HK-2 (cell line): ENCODE measurements around the gene SATB1.

Source experiments
- DNase-seq: peaks from one replicate; pipeline ENCODE4 v3.0.0-alpha.2; 2018; ENCODE audit not compliant: unreplicated experiment

The SATB1 gene

DNA sequence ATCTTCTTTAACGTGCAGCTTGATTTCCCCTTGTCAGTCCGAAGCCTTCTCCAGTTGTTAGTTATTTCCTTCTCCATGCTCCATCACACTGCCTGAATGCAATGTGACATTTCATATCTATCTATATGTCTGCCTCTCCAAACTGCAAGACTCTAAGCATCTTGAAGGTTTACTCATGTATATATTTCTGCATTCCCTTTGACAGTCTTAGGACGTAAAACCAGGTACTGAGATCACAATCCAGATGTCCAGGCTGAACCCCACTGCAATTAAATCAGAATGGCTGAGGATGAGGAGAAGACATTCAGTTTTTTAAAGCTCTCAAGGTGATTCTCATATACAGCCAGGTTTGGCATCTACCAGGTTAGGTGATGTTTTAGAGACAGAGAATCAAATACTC is 6.1 kb upstream of the SATB1 start:
- DNase-seq: no peak

DNA sequence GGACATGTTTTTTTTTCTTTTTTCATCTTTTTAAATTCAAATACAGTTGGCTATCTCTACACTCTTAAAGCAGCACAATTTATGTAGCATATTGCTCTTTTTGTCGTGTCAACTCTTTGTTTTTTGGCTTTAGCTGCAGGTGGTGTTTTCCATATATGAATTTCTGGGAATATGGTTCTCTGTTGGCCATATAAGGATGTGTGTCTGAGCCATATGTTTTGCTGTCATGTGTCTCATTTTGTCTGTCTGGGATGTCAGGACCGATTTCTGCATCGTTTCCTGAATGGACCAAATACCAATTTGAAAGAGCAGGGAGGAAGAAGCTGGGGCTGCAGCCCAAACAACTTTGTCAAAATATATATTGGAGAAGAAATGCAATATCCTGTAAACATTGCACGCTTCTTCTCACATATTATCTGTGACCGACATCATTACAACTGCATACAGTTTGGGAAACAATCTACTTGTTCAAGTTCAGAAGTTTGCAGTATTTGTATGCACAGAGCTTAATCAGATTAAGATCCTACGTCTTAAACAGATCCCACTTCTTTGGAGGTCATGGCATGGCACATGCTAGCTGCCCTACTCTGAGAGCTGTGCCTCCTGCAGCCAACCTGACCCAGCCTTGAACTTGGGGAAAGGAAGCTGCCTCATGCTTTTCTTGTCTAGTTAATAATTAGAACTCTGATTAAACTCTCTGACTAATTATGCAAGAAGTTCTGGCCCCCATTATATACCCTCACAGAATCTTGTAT is 4.0 kb upstream of the SATB1 start:
- DNase-seq: no peak

DNA sequence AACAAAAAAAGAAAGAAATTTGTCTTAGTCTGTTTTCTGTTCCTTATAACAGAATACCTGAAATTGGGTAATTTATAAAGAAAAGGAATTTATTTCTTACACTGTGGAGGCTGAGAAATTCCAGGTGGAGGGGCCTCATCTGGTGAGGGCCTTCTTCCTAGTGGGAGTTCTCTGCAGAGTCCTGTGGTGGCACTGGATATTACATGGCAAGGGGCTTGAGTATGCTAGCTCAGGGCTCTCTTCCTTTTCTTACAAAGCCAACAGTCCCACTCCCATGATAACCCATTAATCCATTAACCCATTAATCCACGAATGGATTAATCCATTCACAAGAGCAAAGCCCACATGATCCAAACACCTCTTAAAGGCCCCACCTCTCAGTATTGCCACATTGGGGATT is 2.9 kb upstream of the SATB1 start:
- DNase-seq: no peak

DNA sequence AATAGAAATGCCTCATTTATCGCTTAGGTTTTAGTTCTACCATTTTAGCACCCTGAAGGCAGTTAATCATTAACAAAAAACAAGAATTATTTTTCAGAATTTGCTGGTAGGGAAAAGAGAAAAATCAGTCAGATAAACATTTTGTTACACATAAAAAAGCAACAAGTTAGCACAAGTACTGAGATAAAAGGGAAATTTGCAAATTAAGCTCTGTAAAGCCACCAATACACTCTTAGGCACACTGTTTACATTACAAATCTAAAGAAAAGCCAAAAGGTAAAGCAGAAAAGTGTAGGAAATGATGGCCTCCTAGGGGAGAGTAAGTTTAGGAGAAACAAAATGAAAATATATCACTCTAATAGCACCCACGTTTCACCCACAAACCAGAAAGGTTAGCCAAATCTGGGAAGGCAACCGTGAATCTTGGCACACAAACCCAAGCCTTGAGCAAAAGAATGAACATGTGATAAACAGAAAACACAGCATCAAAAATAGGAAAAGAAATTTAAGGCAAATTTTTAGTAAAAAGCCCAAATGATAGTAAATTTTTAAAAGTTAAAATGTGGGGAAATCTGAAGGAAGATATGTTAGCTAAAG is 1.6 kb upstream of the SATB1 start:
- no peak for DNase-seq

DNA sequence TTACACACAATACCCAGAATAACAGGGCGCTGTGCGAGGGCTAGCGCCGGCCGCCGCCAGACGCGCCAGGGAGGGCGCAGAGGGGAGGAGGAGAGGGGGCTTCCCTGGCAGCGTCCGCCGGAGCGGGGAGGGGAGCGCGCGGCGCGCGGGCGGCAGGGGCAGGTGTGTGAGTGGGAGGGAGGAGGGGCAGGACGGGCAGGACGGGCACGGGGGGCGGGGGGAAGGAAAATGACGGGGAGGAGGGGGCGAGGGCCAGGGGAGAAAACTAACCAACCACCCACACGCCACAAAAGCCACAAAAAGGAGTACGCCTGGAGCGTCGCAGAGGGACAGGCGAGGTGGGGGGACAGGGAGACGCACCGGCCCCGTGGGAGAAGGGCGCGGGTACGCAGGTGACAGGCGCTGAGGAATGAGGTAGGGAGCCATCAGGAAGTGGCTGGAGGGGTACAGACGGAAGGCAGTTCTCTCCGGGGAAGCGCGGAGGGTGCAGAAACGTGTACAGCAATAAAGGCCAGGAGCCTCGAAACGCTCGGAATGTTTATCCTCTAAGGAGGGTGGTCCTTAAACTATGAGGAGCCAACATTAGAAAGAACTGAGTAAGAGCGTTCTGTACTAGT is 610 bp upstream of the SATB1 start:
- no peak for DNase-seq

DNA sequence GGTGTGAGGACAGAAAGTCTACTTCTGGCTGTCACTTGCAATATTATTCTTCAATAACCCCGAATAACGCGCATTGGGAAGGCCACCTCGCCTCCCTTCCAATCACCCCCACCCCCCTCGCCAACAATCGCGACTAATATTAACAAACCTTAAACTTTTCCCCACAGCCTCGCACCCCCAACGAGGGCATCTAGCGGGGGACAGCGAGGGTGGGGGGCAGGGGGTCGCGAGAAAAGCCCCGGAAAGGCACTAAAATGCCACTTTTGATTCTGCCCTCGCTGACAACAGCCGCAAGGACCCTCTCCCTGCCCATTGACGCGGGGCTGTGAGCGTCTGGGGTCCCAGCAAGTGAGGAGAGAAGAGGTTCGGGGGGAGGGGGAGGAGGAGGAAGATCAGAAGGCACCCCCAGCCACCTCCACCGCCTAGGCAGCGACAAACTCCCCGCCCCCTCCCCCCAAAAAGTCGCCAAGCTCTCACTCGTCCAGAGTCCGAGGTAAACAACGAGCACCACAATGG is 868 bp downstream of the SATB1 start:
- DNase-seq: no peak

DNA sequence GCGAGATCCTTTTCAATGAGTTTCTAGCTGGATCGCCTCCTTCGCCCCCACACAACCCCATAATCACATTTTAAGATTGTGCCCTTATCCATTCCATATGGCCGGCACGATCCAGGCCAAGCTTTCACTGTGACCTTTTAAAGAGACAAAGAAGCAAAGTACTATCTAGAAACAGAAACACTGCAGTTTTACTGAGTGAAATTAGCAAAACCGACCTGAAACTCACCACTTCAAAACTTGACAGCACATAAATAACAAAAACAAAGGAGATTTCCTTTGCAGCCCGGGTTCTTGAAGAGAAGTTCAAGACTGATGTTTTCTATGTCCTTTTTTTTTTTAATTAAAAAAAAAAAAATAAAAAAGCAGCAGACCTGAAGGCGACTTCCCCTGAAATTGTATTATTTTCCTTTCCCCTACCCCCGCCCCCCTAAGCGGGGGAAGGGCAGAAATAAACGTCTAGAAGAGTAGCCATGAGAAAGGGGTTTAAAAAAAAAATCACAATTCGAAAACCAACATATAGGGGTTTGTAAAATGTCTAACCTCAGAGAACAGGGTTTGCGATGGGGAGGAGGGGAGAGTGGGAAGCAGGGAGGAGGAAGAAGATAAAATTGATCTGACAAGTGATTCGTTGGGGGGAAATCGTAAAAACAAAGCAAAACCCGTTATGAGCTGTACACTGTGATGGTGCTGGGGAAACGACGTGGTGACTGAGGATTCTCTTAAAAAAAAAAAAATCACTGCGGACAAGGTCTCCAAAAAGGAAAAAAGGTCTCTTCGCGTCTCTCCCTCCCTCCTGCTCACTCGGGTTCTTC is 1.5 kb downstream of the SATB1 start:
- DNase-seq: no peak

DNA sequence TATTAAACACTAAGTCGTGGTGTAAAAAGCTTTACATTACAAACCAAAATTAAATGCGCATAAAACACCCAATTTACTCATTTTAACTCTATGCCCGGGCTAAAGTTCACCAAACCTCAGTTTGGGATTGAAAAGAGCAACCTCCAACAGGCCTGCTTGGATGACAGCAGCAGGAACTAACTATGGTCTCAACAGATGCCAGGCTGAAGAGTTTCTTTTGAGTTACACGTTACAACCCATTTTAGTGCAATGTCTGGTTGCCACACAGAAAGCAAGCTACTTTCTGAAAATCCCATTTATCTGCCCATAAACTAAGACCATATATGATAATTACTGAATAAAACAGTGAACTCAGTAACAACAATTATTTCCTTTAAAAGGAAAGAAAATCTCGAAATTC is 2.2 kb downstream of the SATB1 start:
- DNase-seq: no peak

DNA sequence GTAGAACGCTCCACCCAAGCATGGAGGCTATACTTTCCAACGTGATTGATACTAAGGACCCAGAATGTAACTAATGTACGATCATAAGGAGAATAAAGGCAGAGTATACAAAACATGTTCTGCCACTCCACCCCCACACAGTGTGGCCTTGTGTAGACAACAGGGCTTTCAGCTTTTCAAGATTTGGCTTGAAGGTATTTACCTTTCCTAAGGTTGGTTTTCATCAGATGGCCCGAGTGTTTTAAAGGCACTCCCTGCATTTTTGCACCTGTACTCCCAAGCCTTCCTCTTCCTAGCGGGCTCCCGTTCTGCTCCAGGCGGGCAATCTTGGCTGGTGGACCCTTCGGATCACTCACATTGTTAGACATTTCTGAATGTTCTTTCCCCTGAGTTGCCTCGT is 4.6 kb downstream of the SATB1 start:
- no peak for DNase-seq

DNA sequence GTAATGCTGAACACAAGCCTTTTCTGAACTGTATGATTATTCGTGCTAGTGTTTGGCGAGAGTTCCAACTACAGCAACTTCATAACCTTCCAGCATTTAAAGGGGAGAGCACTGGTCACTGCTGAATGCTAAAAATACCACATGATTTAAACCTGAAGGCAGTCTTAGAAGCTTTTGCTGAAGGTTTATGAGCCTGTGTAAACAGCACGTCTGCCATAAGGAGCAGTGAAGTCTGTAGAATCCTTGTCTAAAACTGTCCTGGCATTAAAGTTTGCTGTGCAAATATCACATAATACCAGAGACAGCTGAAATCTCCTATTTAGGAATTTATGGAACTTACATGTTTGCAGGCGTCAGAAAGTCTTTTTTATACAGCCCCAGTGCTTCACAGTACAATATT is 5.9 kb downstream of the SATB1 start:
- no peak for DNase-seq

DNA sequence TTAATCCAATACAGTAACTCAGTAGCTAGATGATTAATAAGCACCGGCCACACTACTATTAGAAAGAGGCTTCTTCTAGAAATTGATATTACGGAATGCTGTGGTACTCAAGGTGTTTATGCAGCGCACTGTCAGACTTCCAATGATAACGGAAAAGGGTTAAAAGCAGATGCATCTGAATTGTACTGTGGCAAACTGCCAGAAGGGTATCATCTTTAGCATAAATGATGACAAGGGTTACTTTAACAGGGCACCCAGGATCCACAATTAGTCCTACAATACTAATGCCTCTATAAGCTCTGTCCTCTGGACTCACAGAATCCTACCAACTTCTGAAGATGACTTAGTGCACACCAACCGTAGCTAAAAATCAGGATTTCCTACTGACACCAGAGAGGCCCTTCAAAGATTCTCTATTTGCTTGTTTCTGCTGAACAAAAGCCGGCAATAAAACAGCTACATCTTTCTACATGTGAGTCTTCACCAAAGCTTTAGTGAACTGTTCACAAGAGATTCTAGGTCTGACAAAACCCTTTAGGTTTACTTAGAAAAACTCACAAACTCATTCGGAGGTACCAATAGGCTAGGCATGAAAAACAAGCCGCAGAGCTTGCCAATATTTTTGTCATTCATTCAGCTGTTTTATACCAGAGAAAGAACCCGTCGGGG is 7.1 kb downstream of the SATB1 start:
- no peak for DNase-seq

DNA sequence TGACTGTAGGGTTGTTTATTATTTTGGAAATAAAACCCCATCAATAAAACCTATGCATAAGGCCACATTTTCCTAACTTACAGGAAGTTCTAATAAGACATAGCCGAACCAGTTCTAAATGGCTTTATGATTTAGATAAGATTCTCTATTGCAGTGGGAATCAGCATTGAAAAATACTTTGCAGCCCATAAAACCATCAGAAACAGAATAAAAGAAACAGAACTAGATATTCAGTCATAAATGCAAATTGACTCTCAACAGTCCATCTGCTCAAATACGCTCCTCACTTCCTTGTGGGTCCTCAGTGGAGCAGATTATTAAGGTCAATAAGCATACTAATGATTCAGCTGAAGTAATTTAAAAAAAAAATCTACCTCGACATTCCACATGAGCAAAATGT is 8.8 kb downstream of the SATB1 start:
- no peak for DNase-seq

DNA sequence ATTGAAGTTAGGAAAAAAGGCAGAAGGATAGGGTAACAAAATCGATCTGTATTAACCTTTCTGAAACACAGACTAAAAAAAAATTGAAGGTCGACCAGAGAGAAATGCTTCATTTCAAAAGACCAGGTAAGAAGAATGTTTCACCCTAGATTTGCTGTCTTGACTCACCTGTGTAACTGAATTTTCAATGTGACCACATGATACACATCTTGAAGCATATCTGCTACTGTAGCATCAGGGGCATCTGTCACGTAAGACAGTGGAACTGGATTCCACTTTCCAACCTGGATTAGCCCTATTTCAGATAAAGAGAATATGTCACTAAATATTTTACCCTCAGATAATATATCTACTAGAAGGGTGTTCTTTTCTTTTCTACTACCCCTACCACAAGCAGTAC is 9.3 kb downstream of the SATB1 start:
- no peak for DNase-seq

DNA sequence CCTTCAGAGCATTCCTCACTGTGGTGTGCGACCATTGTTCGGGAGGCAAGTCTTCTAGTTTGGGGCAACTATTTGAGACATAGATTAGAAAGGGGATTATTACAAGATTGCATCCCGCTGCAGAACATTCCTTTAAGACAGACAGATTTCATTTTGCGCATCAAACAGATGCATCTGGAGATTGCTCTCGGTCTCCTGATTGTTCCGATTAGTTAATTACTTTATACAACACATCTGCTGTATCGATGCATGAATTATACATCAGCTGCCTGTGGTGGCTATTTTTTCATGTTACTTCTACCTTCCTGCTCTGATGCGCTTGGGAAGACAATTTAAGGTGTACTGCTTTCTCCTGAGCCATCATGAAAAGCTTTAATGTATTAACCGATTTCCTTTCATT is 10.0 kb downstream of the SATB1 start:
- no peak for DNase-seq

DNA sequence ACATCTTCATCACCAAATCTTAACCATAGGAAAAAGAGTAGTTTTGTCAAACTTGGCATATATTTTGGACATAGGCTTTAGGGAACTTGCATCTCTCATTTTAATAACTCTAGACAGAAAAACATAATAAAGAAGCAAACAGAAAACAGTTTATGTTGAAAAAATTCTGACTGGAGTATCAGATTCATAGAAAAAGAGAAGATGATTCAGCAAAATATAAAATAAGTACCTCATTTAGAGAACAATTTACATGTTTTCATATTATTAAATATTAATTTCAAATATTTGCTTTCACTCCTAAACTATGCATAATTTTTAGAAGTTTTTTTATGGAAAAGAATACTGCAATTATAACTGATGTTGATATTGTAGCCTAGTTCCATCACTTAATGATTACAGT is 12.5 kb downstream of the SATB1 start:
- DNase-seq: no peak

DNA sequence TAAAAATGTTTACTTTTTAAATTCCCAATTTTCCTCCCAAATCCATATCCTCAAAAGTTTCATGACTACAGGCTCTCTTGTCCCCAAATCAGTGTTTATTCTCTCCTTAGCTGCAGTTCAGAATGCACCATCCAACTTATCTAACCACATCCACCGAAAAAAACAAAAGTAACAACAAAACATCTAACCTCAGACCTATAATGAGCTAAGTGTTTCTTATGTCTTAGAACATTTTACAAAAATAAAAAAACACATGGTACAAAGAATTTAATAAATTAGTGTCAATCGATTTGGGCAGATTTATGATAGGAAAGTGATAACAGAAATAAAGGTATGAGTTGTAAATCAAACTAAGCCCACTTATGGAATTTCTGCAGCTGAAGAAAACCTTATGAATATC is 13.6 kb downstream of the SATB1 start:
- no peak for DNase-seq

DNA sequence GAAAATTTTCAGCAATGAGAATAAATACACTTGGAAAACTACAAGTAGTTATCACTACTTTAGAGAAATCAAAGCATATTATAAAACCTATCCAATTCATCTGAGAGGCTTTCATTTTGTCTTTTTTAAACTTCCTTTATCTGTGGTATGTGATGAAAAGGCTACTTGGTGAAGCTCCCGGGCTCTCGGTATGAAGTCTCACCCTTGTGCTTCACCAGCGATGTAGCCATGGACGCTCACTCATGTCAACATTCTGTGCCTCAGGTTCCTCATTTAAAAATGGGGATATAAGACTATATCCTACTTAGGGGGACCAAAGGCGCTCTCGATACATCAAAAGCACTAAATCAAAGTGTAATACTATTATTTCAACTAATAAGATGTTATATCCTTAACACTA is 14.9 kb downstream of the SATB1 start:
- no peak for DNase-seq

DNA sequence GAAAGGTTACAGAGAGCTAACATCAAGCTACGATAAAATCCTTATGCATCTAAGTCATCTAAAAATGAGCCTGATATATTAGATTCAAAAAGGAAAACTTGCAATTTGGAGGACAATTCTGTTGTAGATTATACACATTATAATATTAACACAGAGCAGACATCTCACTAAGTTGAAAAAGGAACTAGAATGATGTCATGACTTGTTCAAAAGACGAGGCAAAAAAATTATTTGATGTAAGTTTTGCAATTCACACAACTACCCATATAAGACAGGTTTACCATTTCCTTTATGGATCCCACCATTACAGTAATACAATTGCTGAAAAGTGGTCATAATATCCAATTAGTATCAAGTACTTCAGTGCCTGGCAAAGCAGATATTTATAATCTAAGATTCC is 15.9 kb downstream of the SATB1 start:
- no peak for DNase-seq

DNA sequence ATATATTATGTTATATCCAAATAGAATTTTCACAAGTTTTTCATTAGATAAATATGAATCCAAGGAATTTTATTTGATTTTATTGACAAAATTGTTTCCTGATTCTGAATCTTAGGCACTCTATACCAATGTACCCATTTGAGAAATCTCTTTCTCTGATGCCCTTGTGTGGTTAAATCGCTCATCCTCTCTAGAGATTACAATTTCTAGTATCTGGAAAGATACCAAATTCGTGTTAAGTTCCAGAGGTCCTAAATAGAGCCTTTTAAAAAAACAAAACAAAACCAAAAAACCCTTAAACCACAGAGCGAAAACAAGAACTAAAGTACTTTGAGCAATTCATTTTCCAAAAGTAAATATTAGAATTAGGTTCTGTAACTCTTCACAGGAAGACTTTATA is 20.0 kb downstream of the SATB1 start:
- no peak for DNase-seq

DNA sequence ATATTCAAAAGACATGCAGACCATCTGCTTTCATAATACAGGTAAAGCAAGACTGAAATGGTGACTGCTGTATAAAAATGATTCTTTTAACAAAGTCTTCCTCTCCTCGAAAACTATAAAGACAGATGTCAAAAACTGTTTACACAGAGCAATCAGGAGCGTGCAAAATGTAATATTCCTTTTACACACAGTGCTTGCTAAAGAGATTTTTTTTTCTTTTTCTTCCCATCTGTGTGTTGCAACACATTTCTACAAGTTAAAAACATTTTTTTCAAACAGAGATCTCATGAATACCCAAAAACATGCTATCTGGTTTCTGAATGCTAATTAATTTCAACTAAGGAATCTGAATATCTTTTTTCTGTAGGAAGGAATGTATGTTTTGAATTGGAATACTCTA is 22.1 kb downstream of the SATB1 start:
- DNase-seq: no peak

DNA sequence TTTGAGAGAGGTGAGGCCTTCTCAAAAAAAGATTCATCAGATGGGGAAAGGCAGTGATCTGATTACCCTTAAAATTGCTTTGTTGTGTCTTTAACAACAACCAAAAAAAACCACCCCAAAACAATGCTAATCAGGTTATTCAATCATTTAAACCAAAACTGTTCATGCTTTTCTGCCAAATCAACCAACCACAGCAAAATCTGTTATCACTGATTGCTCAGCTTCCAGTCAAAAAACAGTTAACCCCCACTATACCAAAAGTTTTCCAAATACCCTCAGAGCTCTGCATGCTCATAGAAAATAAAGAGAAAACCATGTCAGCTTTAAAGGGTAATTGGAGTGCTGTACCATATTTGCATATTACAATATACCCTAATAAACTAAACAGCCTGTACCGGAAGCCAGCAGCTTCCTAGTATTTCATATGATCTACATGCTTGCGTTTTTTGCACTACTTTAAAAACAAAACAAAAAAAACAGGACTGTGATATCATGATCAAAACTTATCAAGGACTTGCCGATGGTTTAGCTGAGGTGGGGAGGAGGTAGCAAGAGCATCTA is 22.8 kb downstream of the SATB1 start:
- no peak for DNase-seq
